Measurements from ENCODE around the gene MYL12B. TPM values are rescaled to one million over a fixed set of nuclear protein-coding genes. Genes with fewer than 3 reads are reported as not detected.

Gene MYL12B
- total RNA-seq, 1 donor from 2014 or later = 298 TPM

GRCh38 chr18:3297025-3297984 is 35.4 kb downstream of the MYL12B start:
- Mint-ChIP-seq H3K4me1 (ENCODE audit: unreplicated experiment) (no peaks in the 10 kb centered on the region), H3K27me3 (ENCODE audit: unreplicated experiment) (peaks cover 3% of the 10 kb centered on the region), H3K9me3 (ENCODE audit: unreplicated experiment) (no peaks in the 10 kb centered on the region), H3K27ac (ENCODE audit: unreplicated experiment) (peak overlapping the region; percentile 53), H3K36me3 (ENCODE audit: low read depth, unreplicated experiment) (peaks cover 6% of the 10 kb centered on the region), H3K4me3 (ENCODE audit: unreplicated experiment) (peak overlapping the region; percentile 97)
- peak; percentile 89 for DNase-seq (ENCODE audit: low spot score)
- peak; percentile 77 for TF ChIP-seq CTCF (IDR thresholded peaks at IDR 0.05; ENCODE audit: unreplicated experiment)

- H3K4me3 Mint-ChIP-seq (ENCODE audit: unreplicated experiment) = no peak overlapping the region
- H3K9me3 Mint-ChIP-seq (ENCODE audit: unreplicated experiment) = no peaks in the 10 kb centered on the region
- peaks cover 8% of the 10 kb centered on the region for H3K4me1 Mint-ChIP-seq (ENCODE audit: unreplicated experiment)
- H3K27me3 Mint-ChIP-seq (ENCODE audit: unreplicated experiment) = peaks cover 5% of the 10 kb centered on the region
- H3K36me3 Mint-ChIP-seq (ENCODE audit: low read depth, unreplicated experiment) = no peaks in the 10 kb centered on the region
- no peak for DNase-seq (ENCODE audit: low spot score)
- no peak for TF ChIP-seq CTCF (IDR thresholded peaks at IDR 0.05; ENCODE audit: unreplicated experiment)
- no peak overlapping the region for H3K27ac Mint-ChIP-seq (ENCODE audit: unreplicated experiment)
Measured at GRCh38 chr18:3304832-3305231, 42.9 kb downstream of the MYL12B start.

GRCh38 chr18:3305354-3305762 is 43.4 kb downstream of the MYL12B start:
- H3K27ac Mint-ChIP-seq (ENCODE audit: unreplicated experiment) = no peak overlapping the region
- no peak for DNase-seq (ENCODE audit: low spot score)
- no peaks in the 10 kb centered on the region for H3K9me3 Mint-ChIP-seq (ENCODE audit: unreplicated experiment)
- peaks cover 8% of the 10 kb centered on the region for H3K4me1 Mint-ChIP-seq (ENCODE audit: unreplicated experiment)
- no peaks in the 10 kb centered on the region for H3K36me3 Mint-ChIP-seq (ENCODE audit: low read depth, unreplicated experiment)
- H3K4me3 Mint-ChIP-seq (ENCODE audit: unreplicated experiment) = no peak overlapping the region
- H3K27me3 Mint-ChIP-seq (ENCODE audit: unreplicated experiment) = peaks cover 5% of the 10 kb centered on the region
- no peak for TF ChIP-seq CTCF (IDR thresholded peaks at IDR 0.05; ENCODE audit: unreplicated experiment)

- H3K4me3 Mint-ChIP-seq (ENCODE audit: unreplicated experiment) = no peak overlapping the region
- H3K4me1 Mint-ChIP-seq (ENCODE audit: unreplicated experiment) = peaks cover 8% of the 10 kb centered on the region
- H3K27me3 Mint-ChIP-seq (ENCODE audit: unreplicated experiment) = peaks cover 1% of the 10 kb centered on the region
- no peaks in the 10 kb centered on the region for H3K9me3 Mint-ChIP-seq (ENCODE audit: unreplicated experiment)
- H3K27ac Mint-ChIP-seq (ENCODE audit: unreplicated experiment) = no peak overlapping the region
- no peaks in the 10 kb centered on the region for H3K36me3 Mint-ChIP-seq (ENCODE audit: low read depth, unreplicated experiment)
- no peak for DNase-seq (ENCODE audit: low spot score)
- no peak for TF ChIP-seq CTCF (IDR thresholded peaks at IDR 0.05; ENCODE audit: unreplicated experiment)
Measured at GRCh38 chr18:3305933-3306332, 44.0 kb downstream of the MYL12B start.

- Mint-ChIP-seq H3K27ac (ENCODE audit: unreplicated experiment) (no peak overlapping the region), H3K4me1 (ENCODE audit: unreplicated experiment) (peaks cover 8% of the 10 kb centered on the region), H3K4me3 (ENCODE audit: unreplicated experiment) (no peak overlapping the region), H3K27me3 (ENCODE audit: unreplicated experiment) (peaks cover 1% of the 10 kb centered on the region), H3K36me3 (ENCODE audit: low read depth, unreplicated experiment) (no peaks in the 10 kb centered on the region), H3K9me3 (ENCODE audit: unreplicated experiment) (no peaks in the 10 kb centered on the region)
- no peak for TF ChIP-seq CTCF (IDR thresholded peaks at IDR 0.05; ENCODE audit: unreplicated experiment)
- no peak for DNase-seq (ENCODE audit: low spot score)
Measured at GRCh38 chr18:3306391-3306790, 44.5 kb downstream of the MYL12B start.

All from endothelial cell (in vitro differentiated cells).